Measurements from ENCODE around the gene PARP12.

GRCh38 chr7:139998572-139998971 lies 64.2 kb downstream of the PARP12 start:
- no peak for TF ChIP-seq ZNF701 (tag by site-specific recombination; IDR thresholded peaks at IDR 0.05)
- TF ChIP-seq ZNF274 (IDR thresholded peaks at IDR 0.05; ENCODE audit: low read length) = no peak
- TF ChIP-seq ZNF274 (tag by site-specific recombination; IDR thresholded peaks at IDR 0.05; ENCODE audit: borderline replicate concordance) = no peak

Measured in HEK293 (cell line).